ENCODE measurements around the gene RPL36AL.
"Not testable (repeated sequence)": the region's sequence is repeated elsewhere in the genome, so short reads cannot be mapped to it uniquely, and the experiment has no call there.

Gene RPL36AL

GRCh38 chr14:49619273-49619672 is 1.2 kb downstream of the RPL36AL start:
- DNase-seq, result not testable (repeated sequence)

- no peak for DNase-seq
Measured at GRCh38 chr14:49617852-49618519, 2.4 kb downstream of the RPL36AL start.

- DNase-seq, result no peak
Measured at GRCh38 chr14:49615776-49616175, 4.7 kb downstream of the RPL36AL start.

GRCh38 chr14:49614196-49614595 is 6.2 kb downstream of the RPL36AL start:
- no peak for DNase-seq

GRCh38 chr14:49612671-49613070 is 7.8 kb downstream of the RPL36AL start:
- DNase-seq, result no peak

GRCh38 chr14:49612251-49612650 is 8.2 kb downstream of the RPL36AL start:
- DNase-seq, result no peak

GRCh38 chr14:49607583-49607982 is 12.8 kb downstream of the RPL36AL start:
- no peak for DNase-seq

- peak; percentile 81 for DNase-seq
Measured at GRCh38 chr14:49598485-49599300, 21.7 kb downstream of the RPL36AL start, which contains the start of gene LRR1. Gene LRR1, plus strand, starts transcription at chr14:49598940. Its CDS starts 81 bp downstream, at chr14:49599021.

- no peak for DNase-seq
Measured at GRCh38 chr14:49598189-49598484, 22.3 kb downstream of the RPL36AL start.

- no peak for DNase-seq
Measured at GRCh38 chr14:49594347-49595091, 25.9 kb downstream of the RPL36AL start.

- DNase-seq, result peak; percentile 63
Measured at GRCh38 chr14:49593016-49593415, 27.4 kb downstream of the RPL36AL start.

- no peak for DNase-seq
Measured at GRCh38 chr14:49589387-49589786, 31.0 kb downstream of the RPL36AL start.

GRCh38 chr14:49586673-49587460 is 33.6 kb downstream of the RPL36AL start:
- DNase-seq, result peak; percentile 79

GRCh38 chr14:49585803-49586672 is 34.4 kb downstream of the RPL36AL start, which contains the start of gene RPS29:
Gene RPS29, minus strand, starts transcription at chr14:49586380. Its CDS starts 34 bp downstream, at chr14:49586346.
- DNase-seq, result peak; percentile 99

- DNase-seq, result not testable (repeated sequence)
Measured at GRCh38 chr14:49584981-49585640, 35.3 kb downstream of the RPL36AL start.

- no peak for DNase-seq
Measured at GRCh38 chr14:49584058-49584457, 36.4 kb downstream of the RPL36AL start.

- DNase-seq, result no peak
Measured at GRCh38 chr14:49583629-49584028, 36.8 kb downstream of the RPL36AL start.

- DNase-seq, result no peak
Measured at GRCh38 chr14:49582113-49582977, 38.1 kb downstream of the RPL36AL start.

GRCh38 chr14:49581209-49582112 is 39.0 kb downstream of the RPL36AL start:
- DNase-seq, result no peak

Data from fibroblast of skin of abdomen (primary cell).